ENCODE data around the gene TPBGL.
A peak's percentile ranks its signal among the peaks of the same experiment; 100 is the strongest.

TPBGL gene

DNA sequence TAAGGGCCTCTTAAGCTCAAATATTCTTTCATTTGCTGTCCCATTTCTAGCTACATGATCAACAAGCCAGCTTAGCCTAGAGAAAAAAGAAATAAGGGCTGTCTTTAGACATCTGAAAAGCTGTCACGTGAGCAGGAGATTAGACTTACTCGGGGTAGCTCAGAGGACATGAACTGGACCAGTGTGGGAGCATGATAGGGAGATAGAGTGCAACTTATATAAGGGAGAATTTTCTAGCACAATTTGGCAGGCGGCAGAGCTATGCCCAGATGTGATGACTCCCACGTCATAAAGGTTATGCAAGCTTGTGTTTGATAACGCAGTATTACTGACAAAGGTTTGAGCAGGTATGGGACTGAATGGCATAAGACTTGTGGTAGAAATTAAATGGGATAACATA, 28.2 kb upstream of the TPBGL start:
- DNase-seq, result no peak

DNA sequence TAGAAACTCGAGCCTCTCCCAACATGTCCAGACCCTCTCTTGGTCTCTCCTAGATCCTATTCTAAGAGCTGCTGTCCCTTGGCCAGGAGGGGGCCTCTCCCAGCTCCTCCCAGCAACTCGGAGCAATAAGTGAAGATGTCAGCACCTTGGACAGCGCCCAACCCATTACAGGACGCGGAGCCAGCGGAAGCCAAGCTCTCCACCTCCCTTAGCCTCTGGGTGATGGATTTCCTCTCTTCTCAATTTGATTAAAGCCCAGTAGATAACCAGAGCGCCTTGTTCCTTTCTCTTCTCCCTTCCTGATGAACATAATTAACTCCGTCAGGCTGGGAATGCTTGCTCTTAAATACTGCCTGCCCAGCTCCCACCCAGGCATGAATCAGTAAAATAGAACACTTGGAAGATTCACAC, 26.2 kb upstream of the TPBGL start:
- DNase-seq, result peak; percentile 75

DNA sequence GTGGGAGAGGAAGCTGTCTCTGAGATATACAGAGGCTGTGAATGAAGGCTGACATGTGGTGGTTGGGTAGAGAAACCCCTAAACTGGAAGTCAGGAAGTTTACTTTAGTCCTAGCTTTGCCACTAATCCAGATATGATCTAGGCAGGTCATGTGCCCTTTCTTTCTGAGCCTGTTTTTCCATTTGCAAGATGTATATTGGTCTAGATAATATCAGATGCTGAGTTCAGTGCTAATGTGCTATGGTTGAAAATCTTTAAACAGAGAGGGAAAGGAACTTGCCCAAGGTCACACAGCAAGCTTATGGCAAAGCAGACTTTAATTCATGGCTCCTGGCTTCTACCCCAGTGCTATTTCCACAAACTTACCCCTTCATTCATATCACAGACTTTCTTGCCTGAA, 25.7 kb upstream of the TPBGL start:
- DNase-seq, result no peak

DNA sequence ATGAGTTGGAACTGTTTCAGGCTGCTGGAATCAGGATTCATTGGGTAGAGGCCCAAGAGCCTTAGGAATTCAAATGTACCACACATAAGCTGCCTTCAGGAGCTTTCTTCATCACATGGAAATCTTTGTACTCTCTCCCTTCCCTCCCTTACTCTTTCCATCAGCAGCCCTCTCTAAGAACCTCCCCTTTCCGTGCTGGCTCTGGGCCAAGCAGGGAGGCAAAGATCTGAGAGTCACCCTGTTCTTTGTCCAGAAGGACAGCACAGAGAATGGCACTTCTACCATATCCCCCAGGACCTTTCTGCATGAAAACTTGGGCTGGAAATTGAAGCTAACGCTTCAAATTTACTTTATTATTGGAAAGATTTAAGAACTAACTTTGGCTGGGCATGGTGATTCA, 20.7 kb upstream of the TPBGL start:
- DNase-seq, result no peak

DNA sequence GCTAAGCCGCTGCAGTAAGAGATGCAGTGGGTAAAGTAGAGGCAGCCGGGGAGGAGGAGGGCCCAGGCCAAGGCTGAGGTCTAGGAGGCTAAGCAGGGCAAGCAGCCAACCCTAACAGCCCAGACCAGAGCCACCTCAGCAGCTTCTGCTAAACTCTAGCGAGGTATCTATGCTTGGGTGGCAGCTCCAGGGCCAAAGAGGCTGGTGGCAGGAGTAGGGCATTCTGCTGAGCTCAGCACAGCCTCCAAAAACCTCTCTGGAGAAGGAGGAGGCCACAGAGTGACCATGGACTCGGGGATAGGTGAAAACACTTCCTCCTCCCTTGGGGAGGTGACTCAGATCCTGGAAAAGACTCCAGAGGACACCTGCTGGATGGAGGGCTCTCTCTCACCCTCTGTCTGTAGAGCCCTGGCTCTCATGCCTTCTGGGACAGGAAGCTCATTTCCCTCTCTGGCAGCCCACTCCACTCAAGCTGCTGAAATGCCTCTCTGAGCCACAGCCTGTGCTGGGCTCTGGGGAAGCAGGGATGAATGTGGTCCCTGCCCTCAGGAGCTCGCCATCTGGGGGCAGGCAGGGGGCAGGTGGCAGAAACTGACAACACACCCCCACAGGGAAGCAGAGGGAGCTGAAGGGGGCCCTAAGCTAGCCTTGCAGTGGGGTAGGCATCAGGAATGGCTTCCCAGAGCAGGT, 16.5 kb upstream of the TPBGL start:
- DNase-seq, result no peak

DNA sequence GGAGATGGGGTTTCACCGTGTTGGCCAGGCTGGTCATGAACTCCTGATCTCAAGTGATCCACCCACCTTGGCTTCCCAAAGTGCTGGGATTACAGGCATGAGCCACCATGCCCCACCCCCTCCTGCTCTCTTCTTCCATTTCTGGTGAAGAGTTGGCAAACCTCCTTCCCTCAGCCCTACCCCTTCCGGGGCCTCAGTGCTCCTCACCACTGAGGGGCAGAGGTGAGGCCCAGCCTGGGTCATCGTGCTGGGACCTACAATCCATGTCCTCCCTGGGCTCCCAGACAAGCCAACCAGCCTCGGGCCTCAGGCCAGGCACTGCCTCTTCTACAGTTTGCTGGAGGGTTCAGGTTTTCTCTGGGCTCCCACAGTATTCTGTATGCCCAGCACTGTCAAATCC, 14.8 kb upstream of the TPBGL start:
- no peak for DNase-seq

DNA sequence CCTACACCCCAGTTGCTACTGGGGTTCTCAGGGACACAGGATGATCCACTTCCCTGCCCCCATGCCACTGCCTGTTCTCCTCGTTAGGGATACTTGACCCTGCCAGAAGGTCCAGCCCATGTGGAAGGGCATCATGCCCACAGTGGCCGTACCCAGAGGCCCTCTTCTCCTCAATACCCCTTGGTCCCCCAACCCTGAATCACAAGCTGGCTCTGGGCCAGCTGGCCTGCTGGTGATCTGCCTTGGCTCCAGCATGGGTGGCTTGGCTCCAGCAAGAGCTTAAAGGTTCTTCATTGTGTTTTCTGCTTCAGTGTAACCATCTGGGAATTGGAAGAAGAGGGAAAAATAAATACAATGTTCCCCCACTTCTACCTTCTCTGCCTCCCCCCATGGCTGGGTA, 11.1 kb upstream of the TPBGL start:
- DNase-seq, result no peak

DNA sequence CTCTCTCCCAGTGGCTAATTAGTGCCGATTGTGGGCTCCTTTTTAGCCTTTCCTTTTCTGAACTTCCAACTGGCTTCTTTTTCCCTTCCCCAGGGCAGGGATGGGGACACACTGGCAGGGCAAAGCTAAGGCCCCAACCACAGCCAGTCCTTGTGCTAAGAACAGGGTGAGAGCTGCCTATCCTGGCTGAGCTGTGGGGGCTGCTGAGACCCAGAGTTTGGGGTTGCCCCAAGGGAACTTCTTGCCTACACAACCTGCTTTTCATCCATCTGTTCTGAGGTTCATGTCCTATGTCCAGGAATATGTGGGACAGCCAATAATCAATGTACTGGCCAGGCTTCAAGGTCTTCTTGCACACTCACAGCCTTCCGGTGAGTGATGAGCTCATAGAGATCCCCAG, 10.0 kb upstream of the TPBGL start:
- DNase-seq, result no peak

DNA sequence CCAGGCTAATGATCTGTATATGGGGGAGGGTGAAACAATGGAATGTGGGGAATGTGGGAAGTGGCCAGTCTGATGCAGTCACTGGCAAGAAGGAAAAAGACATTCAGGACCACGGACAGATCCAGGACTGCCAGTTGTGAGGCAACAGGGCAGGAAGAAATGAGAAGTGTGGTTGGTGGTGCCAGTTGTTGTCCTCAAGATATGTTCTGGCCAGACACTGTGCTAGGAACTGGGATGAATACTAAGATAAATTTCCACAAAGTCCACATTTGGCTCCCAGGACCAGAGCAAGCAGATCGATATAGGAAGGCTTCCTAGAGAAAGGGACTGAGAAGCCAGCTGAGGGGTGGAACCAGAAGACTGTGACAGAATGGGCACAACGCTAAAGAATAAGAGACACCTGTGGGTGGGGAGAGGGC, 6.8 kb upstream of the TPBGL start:
- DNase-seq, result peak; percentile 57

DNA sequence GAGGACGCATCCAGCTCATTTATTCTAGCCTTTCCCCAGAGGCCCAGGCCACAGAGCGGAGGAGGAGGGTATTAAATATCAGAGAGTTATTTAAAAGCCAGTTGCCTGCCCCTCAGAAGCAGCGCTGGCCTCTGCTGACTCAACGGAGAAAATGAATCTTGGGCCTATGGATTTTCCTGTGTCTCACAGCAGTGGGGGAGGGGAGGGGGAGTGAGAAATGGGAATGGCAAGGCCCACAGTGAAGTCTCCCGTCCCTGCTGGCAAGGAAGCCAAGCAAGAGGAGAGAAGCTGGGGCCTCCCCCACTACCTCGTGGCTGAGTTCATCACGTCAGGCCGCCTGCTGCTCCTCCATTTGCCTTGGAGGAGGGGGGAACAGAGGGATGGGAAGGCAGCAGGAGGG, 4.5 kb upstream of the TPBGL start:
- DNase-seq, result peak; percentile 3

DNA sequence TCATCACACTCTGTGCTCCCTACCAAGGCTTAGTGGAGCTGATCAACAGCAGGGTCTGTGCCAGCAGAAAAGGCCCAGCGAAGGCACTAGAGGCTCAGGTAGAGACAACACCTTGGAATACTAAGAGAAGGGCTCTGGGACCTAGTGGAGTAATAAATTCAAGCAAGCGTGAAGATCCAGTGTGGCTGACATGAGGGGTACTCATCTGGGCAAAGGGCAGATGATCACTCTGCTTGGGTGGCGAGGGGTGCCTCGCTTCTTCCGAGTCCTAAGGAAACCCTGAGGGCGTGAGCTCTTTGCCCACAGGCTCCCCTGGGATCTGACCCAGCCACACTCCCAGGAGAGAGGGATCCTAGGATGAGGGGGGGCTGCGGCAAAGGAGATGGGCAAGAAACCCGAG, 3.5 kb upstream of the TPBGL start:
- no peak for DNase-seq

DNA sequence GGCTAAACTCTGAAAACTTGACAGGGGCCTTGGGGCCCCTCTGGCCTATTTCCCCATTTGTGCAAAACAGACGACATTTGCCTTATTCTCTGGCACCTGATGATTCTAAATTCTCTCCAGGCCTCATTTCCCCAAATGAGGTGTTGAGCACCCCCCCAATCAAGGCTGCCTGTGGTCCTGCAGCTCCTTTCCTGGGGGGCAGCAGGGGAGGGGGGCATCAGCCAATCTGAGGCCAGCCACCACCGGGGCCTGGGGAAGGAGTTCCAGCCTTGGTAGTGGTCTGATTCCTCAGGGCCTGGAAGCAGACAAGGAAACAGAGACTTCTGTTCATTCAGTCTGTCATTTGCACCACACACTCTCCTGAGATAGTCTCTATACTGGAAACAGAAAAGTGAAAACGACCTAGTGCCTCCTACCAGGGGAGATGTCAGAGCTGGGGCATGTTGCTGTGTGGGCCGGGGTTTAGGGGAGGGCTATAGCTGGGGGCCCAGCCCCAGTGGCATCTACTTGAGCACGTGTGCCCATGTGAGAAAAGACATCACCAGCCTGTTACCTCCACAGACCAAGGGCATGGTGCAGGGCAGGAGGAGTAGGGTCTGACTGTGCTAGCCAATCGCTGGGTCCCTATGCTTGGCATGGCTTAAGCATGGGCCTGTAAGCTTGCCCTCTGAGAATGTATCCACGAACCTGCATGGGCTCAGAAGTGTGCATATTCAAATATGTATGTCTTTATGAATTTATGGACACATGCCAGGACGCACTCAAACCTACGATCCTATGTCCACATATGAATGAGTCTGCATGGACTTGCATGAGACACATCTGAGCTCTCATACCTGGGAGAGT, 1.8 kb upstream of the TPBGL start:
- no peak for DNase-seq

DNA sequence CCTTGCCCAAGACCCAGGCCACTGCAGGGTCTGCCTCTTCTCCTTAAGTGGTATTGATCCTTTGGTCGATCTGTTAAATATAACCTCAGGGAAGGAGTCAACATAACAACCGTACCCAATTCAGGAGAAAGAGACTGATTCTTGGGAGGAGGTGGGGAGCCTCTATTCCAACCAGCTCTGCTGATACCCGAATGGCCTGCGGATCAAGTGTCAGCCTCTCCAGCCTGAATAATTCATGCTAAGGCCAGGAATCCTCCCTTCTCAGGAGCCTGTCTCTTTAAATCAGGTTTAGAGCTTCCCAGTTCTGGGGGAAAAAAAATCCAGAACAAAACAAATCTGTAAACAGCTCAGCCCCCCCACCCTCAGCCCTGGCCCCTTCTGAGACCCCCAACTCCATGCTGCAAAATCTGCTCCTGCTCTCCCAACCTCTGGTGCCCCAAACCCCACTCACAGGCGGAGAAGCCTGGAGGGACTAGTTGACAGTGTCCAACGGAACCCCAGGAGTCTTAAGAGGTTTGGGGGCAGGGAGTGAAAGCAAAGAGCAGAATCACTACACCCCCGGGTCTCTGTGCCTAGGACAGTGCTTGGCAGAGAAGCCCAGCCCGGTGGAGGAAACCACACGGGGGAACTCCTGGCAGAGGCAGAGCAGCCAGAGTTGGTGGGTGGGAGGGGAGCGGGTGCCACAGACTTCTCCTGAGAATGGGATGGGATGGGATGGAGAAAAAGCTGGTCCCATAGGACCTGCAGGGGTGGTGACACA, 863 bp upstream of the TPBGL start:
- DNase-seq, result no peak

DNA sequence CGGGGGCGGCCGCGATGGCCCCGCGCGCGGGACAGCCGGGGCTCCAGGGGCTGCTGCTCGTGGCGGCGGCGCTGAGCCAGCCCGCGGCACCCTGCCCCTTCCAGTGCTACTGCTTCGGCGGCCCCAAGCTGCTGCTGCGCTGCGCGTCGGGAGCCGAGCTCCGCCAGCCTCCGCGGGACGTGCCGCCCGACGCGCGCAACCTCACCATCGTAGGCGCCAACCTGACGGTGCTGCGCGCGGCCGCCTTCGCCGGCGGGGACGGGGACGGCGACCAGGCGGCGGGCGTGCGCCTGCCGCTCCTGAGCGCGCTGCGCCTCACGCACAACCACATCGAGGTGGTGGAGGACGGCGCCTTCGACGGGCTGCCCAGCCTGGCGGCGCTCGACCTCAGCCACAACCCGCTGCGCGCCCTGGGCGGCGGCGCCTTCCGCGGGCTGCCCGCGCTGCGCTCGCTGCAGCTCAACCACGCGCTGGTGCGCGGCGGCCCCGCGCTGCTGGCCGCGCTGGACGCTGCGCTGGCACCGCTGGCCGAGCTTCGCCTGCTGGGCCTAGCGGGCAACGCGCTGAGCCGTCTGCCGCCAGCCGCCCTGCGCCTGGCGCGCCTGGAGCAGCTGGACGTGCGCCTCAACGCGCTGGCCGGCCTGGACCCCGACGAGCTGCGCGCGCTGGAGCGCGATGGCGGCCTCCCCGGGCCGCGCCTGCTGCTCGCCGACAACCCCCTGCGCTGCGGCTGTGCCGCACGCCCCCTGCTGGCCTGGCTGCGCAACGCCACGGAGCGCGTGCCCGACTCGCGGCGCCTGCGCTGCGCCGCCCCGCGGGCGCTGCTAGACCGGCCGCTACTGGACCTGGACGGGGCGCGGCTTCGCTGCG, 697 bp downstream of the TPBGL start:
- DNase-seq, result peak; percentile 80

DNA sequence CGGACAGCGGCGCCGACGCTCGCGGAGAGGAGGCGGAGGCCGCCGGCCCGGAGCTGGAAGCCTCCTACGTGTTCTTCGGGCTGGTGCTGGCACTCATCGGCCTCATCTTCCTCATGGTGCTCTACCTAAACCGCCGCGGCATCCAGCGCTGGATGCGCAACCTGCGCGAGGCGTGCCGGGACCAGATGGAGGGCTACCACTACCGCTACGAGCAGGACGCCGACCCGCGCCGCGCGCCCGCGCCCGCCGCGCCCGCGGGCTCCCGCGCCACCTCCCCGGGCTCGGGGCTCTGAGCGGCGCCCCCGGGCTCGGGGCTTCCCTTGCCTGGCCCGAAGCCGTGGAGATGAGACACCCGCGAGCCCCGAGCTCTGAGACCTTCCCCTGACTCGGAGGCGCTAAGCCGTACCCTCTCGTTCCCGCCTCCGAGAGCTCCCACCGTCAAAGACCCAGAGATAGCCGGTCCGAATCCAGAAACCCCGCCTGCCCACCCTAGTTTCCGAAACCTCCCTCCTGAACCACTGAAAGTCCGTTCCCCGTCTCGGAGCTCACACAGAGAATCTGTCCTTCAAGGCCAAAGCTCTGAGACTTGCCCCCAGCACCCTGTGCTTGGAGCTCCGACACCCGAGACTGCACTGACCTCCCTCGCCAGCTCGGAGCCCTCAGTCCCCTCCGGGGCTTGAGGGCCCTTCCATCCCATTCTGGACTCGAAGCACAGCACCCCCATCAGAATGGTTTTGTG, 1.5 kb downstream of the TPBGL start:
- no peak for DNase-seq

DNA sequence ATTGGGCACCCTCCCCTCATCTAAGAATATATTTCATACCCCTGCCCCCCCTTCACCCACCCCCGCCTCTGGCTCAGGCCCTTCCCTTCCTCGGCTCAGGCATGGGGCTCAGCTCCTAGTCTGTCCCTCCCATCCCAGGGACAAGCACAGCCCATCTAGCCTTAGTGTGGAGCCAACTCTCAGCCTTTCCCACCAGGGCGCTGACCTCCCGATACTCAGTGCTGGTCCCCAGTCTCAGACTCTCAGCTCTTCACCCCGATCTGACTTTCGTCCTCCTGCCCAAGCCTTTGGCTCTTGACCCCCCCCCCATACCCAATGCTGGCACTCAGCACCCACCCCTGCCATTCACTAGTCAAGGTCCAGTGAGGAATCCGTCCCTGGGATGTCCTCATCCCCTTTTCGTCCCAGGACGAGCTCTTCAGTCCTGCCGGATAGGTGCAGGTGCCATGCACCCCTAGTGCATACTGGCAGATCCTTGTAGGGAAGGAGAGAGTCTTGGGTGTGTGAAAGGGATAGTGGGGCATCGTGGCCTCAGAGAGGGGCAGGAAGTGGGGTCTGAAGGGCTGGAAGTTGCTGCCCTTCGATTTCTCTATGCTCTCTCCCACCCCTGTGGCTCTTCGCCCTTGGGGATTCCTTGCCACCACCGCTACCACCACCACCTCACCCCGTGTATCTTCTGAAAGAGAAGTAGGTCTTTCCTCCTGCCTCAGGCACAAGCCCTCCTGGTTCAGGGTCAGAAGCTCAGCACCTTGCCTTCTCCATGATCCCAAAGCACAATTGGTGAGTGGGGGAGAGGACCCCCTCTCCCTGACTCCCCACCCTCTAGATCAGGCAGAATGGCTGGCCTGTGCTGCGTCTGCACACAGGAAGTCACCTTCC, 2.4 kb downstream of the TPBGL start:
- DNase-seq, result no peak

DNA sequence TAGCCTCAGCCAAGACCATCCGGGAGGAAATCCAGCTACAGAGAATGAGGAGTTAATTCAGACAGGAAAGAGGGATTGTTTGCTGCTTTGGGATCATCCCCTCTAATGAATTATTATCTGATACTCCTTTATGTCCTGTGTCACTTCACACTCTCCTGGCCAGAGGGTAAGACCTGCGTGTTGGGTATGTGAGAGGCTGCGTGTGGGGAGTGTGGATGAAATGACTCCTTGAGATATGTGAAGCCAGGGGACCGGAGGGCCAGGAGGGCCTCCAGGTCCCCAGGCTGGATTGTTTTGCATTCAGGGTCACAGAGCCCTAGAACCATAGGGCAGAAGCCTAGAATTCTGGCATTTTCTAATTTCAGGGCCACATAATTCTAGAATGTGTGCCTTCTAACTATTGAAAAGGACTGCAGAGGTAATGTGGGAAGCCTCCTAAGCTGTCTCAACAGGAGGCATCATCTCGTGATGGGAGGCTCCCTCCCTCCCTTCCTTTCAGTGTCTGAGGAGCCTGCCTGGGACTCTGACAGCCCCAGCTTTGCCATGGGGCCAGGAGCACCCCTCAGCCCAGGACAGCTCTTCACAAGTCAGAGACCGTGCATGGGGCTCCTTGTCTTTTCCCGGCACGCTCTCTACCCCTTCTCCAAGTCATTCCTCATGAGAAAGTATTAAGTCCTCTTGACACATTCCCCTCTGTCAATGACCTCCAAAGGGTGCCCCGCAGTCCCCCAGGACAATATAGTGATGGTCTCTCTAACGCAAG, 3.7 kb downstream of the TPBGL start:
- no peak for DNase-seq

DNA sequence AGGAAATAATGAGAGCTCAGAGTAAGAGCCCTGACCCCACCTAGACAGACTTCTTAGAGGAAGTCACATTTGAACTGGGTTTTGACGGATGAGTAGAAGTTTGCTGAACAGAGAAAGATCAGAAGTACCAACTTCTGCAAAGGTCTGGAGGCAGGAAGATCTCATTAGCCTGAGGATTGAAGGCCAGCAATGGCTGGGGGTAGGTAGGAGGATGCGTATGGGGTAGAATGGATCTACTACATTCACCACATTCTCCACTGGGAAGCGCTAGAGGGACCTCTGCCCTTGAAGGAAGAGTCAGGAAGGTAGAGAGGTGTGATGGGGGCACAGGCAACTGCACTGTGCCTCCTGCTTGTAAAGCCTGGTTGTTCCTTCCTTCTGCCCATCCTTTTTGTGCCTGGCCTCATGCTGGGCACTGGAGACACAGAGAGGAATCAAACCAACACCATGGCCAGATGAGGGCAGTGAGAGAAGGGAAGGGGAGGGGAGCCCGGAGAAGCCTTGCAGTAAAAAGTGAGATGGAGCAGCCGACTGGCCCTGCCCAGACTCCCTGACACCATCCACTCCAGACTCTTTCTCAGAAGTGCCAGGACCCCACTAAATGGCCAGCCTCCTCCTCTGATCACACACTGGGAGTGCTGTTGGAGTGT, 4.9 kb downstream of the TPBGL start:
- no peak for DNase-seq

DNA sequence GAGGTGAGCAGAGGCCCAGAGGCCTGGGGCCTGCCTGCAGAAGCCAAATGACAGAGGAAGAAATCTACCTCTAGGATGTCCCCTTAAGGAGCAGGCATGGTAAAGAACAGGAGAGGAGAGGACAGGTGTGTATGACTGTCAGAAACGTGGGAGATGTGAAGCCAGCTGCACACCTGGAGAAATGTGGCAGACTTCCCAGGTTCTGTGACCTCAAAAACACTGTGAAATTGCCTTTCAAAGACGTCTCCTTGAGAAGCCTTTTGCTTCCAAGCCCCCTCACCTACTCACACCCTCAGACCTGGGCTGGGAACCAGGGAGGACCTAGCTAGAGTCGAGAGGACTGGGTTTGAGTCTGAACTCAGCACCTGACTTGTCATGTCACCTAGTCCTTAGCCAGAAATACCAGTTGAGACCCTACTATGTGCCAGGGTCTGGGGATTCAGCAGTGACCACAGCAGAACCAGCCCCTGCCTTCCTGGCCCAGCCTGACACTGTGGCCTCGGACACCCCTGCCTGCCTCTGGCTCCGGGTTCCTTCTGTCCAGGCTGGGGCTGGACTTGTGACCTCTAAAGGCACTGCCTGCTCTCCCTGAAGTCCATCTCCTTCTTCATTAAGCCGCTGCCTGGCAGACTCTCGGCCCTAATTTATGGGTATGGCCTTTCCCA, 5.6 kb downstream of the TPBGL start:
- DNase-seq, result no peak

Measured in fibroblast of skin of abdomen (primary cell).